CD4-positive, alpha-beta T cell treated with Interferon alpha-2 for 1 hour (primary cell): ENCODE measurements around the gene KLHDC10.
A peak's percentile ranks its signal among the peaks of the same experiment; 100 is the strongest.
"Not testable (repeated sequence)": the region's sequence is repeated elsewhere in the genome, so short reads cannot be mapped to it uniquely, and the experiment has no call there.

Experiments
- DNase-seq, 2 donors: peaks; one replicate each; pipeline ENCODE4 v3.0.0-alpha.2; 2020 to 2022

Gene KLHDC10

GRCh38 chr7:130142654-130143333 lies 72.5 kb downstream of the KLHDC10 start:
- DNase-seq = no peak

- no peak for DNase-seq
Observed at GRCh38 chr7:130143334-130143732, 73.0 kb downstream of the KLHDC10 start.

GRCh38 chr7:130143986-130144311 lies 73.6 kb downstream of the KLHDC10 start:
- DNase-seq = no peak

GRCh38 chr7:130144312-130145171 lies 74.2 kb downstream of the KLHDC10 start:
- no peak for DNase-seq

- DNase-seq = peak in 1 of 2 donors; percentile 16
Observed at GRCh38 chr7:130145424-130146100, 75.2 kb downstream of the KLHDC10 start.

GRCh38 chr7:130146142-130146541 lies 75.8 kb downstream of the KLHDC10 start:
- not testable (repeated sequence) for DNase-seq

- DNase-seq = no peak
Observed at GRCh38 chr7:130146693-130147405, 76.5 kb downstream of the KLHDC10 start.

GRCh38 chr7:130147710-130148325 lies 77.5 kb downstream of the KLHDC10 start:
- no peak for DNase-seq

GRCh38 chr7:130148561-130148960 lies 78.2 kb downstream of the KLHDC10 start:
- no peak for DNase-seq

GRCh38 chr7:130149281-130150139 lies 79.2 kb downstream of the KLHDC10 start:
- DNase-seq = peak in 1 of 2 donors; percentile 30

GRCh38 chr7:130150587-130150986 lies 80.3 kb downstream of the KLHDC10 start:
- DNase-seq = peak in 1 of 2 donors; percentile 40

GRCh38 chr7:130151591-130152492 lies 81.5 kb downstream of the KLHDC10 start:
- peak; percentile 36 to 65 for DNase-seq

- DNase-seq = peak in 1 of 2 donors; percentile 15
Observed at GRCh38 chr7:130152493-130153210, 82.3 kb downstream of the KLHDC10 start.

- no peak for DNase-seq
Observed at GRCh38 chr7:130153211-130153908, 83.0 kb downstream of the KLHDC10 start.

GRCh38 chr7:130154131-130154500 lies 83.8 kb downstream of the KLHDC10 start:
- no peak for DNase-seq

GRCh38 chr7:130154501-130155317 lies 84.4 kb downstream of the KLHDC10 start:
- DNase-seq = no peak

GRCh38 chr7:130156140-130156539 lies 85.8 kb downstream of the KLHDC10 start:
- no peak for DNase-seq

- DNase-seq = no peak
Observed at GRCh38 chr7:130157700-130158099, 87.4 kb downstream of the KLHDC10 start.
